GM19324 (cell line): ENCODE measurements around the gene PARP11.

Source experiments
- ATAC-seq: cut with Tn5 transposase; IDR thresholded peaks from one replicate; pipeline ENCODE4 v1.9.1; 2021; ENCODE audit warnings: mild to moderate bottlenecking, moderate library complexity; ENCODE audit not compliant: unreplicated experiment, low FRiP score

PARP11 gene, protein sequence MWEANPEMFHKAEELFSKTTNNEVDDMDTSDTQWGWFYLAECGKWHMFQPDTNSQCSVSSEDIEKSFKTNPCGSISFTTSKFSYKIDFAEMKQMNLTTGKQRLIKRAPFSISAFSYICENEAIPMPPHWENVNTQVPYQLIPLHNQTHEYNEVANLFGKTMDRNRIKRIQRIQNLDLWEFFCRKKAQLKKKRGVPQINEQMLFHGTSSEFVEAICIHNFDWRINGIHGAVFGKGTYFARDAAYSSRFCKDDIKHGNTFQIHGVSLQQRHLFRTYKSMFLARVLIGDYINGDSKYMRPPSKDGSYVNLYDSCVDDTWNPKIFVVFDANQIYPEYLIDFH

DNA sequence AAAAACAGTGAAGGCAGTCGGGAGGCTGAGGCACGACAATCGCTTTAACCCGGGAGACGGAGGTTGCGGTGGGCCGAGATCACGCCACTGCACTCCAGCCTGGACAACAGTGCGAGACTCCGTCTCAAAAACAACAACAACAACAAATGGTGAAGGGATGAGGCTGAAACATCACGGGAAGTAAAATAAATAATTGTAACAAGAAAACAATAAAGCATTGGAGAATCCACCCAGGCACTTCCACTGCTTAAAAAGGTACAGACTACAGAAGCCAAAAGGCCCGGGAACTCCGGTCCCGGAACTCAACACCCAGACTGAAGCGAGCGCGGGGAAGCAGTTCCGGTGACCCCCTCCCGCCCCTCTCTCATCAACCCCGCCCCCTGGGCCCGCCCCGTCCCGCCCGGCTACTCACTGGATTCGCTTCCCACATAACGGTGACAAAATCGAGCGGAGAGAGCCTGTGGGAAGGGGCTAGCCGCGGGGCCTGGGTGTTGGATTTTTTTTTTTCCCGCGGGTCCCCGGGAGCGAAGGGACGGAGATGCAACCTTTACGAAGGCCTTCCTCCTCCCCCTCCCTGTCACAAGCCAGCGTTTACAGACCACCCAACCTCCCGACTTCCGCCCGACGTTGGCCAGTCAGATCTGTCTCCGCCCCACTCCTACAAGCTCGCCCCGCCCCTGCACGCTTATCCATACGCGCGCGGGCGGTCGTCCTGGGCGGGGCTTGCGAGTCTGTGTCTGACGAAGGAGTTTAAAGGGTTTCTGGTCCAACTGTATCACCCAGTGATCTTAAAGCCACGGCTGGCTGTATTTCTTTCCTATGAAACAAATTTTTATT lies at the start of gene PARP11:
TSS of gene PARP11 (minus strand) at position 600 of the 837 bp plus-strand sequence. CDS start at position 430, 170 bp downstream.
- ATAC-seq, result peak; percentile 97

DNA sequence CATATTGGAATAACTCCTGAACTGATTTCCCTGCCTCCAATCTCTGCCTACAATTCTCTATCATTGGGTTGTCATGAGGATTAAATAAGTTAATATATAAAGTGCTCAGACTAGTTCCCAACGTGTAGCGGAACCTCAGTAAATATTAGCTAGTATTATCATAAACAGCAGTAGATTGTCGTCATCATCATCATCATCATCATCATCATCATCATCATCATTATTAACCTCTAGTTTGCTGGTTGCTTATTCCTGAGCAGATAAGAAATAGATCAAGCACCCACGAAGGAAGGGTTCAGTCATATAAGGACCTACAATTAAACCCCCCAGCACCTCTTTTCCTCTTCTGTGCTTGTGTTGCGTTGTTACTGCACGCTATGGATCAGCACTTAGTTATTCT lies 48.8 kb upstream of the PARP11 start:
- no peak for ATAC-seq

DNA sequence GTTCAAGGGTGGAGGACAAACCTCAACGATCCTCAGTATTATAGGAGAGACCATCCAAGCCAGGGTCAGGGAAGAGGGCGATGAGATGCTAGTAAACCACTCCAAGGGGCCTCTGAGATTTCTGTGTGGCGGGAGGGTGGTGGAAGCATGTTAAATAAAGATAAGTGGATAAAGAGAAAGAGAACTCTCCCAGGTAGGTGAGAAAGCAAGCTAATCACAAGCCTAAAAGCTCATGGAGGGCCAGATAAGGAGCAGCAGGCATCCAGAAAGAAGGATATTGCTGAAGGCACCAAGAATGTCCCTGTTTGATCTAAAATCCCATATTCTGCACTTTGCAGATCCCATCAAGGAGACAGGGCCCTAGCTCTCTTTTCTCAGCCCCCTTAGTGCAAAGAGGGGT lies 48.3 kb upstream of the PARP11 start:
- ATAC-seq, result no peak

DNA sequence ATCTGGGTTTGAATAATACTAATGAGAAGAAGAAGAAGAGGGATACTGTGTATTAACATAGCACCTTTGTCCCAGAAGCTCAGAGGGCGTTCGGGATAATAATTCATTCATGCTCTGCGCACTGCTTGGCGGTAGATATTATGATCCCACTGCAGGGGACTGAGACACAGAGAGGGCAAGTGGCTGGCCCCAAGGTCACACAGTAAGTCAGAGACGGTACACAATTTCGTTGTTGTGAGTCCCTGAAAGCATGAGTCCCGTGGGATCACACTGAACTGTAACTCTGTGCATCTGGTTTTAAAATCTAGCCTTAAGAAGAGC lies 47.9 kb upstream of the PARP11 start:
- ATAC-seq, result no peak

DNA sequence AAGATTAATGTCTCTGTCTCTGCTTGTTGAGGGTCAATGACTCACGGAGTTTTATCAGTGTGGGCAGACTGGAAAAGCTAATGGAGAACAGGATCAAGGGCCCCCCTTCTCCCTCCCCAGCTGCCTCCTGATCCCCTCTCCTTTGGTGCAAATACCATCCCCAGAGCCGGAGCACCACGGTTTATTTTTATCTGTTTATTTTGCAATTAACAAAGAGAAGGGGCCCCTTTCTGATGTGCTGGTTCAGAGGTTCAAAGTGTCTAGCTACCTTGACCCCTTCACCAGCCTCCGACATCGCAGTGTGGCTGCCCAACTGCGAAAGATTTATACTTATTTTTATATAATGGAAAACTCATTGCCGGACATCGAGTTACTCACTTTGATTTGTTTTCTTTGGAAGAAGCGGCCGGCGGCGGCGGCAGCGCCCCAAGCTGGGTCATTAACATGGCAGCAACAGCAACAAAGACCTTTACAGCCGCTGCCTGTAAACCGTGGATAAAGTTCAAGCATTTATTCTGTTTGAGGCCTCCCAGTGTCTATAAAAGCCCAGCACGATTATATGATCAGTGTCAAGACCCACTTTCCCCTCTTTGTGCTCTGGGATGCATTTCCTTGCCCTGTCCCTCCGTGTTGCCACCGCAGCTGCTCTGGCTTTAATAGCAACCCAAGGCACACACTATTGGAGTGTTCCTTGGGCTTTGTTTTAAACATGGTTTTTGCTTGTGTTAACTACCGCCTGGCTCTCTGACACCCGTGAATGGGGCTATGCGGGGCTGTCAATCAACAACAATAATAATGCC lies 47.4 kb upstream of the PARP11 start:
- ATAC-seq, result no peak

DNA sequence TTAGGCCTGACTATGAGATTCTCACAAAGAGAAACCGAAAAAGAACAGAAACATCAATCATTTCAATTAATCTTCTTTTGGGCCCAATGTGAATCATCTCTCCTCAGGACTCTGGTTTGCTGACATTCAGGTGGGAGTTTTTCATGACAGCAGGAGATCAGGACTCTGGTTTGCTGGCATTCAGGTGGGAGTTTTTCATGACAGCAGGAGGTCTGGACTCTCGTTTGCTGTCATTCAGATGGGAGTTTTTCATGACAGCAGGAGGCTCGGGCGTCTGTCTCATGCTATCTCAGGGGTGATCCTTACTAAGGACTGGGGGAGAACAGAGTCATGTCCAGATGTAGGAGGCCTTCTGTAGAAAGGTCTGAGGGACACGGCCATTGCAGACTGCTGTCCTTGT lies 40.1 kb upstream of the PARP11 start:
- ATAC-seq, result no peak

DNA sequence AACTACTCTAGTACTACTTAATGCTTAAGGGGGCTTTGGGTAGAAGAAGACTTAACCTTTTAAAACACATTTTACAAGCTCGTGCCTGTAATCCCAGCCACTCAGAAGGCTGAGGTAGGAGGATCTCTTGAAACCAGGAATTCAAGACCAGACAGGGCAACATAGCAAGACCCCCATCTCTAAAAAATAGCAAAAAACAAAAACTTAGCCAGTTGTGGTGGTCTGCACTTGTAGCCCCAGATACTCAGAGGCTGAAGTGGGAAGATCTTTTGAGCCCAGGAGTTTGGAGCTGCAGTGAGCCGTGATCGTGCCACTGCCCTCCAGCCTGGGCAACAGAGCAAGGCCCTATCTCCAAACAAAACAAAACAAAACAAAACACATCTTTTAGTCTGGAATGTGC lies 39.7 kb upstream of the PARP11 start:
- ATAC-seq, result no peak

DNA sequence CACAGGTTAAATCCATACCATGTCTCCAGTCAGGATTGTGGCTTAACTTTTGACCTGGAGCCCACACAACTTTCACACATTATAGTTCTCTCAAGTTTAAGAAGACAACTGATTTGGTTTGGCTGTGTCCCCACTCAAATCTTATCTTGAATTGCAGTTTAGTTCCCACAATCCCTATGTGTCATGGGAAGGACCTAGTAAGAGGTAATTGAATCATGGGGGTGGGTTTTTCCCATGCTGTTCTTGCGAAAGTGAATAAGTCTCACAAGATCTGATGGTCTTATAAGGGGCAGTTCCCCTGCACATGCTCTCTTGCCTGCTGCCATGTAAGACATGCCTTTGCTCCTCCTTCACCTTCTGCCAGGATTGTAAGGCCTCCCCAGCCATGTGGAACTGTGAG lies 38.2 kb upstream of the PARP11 start:
- ATAC-seq, result no peak

DNA sequence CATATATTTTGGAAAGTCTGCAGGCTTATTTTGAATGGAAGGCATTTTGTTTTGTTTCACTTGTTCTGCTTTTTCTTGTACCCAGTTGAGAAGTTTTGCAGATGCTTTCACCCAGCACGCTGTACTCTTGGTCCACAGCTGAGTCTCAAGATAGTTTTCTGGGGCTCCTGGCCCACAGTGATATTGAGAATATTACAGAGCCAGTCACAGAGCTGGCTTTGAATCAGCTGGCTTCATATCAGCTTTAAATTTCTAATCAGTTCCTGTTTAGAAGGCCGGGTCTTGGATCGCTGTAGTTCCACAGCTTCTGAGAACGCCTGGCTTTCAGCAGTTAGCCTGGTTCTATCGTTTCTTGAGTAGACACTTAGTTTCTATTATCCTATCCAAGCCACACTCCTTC lies 32.5 kb upstream of the PARP11 start:
- ATAC-seq, result no peak

DNA sequence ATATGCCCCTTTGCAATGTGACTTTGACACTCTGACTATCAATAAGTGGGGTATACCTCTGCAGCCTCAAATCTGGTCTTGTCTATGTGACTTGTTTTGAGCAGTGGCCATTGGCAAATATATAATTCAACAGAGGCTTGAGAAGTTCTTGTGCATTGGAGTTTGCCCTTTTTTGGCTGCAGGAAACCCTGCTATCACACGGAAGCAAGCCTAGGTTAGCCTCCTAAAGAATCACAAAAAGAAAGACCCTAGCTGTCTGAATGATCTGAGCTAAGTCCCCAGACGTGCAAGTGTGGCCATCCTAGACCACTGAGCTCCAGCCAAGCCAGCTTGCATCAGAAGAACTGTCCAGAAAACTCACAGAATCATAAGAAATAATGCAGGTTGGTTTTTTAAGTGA lies 31.8 kb upstream of the PARP11 start:
- no peak for ATAC-seq

DNA sequence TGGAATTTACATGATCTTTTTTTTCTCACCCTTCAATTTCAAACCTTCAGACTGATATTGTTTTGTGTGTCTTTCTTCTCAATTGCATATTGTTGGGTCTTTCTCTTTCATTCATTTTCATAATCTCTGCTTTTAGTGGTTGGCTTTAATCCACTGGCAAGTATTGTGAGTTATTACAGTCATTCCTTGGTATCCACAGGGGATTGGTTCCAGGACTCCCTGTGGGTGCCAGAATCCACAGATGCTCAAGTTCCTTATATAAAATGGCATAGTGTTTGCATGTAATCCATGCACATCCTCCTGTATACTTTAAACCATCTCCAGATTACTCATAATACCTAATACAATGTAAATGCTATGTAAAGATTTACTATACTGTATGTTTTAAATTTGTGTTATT lies 29.7 kb upstream of the PARP11 start:
- ATAC-seq, result no peak

DNA sequence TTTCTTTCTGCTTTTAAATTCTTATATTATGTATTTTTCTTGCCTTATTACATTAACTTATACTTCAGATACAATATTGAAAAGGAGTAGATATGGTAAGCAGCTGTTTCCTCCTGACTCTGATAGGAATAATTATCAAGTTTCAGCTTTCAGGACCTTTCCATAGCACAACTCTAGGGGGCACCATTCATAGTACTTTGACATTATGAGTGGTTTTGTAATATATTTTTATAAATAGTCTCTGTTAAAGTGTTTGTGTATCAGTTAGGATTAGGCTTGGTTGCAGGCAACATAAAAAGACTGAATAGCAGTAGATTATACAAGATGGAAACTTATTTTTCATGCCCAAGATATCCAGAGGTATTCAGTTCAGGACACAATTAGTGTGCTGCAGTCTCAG lies 27.9 kb upstream of the PARP11 start:
- ATAC-seq, result no peak

DNA sequence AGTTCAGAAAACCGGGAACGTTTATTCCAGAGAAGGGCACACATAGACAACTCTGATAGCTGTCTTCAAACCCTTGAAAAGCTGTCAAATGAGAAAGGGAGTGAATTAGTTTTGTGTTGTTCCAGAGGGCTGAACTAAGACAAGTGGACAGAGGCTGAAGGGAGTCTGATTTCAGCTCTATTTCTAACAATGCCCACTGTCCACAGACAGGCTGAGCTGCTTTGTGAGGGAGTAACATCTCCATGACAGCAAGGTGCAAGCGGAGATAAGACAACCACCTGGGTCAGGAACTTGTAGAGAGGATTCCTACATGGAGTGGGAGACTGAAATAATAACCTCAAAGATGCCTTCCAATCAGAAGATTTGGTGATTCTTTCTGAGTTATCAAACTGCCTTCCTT lies 25.6 kb upstream of the PARP11 start:
- no peak for ATAC-seq

DNA sequence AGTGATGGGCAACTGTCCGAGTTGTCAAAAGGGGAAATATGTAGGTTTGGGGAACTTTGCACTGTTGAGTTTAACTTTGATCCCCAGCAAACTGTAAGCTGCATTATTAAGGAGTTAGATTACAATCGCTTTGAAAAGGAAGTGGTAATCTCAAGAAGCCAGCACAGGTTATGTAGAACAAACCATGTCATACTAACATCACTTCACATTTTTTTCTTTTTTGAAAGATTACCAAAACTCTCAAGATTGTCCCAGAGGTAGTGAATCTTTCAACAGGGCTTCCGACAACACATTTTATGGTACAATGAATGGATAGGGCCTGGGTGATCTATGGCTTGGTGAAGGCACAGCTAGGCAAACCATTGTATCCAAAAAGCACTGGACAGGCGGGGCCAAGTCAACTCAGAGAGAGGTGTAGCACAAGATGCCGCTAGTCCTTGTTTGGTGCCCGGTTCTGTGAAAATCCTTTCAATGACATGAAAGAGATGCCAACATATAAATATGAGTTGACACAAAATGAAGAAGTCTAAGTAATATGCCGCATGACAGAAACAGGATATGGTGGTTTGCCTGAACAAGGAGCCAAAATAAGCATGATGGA lies 24.3 kb upstream of the PARP11 start:
- no peak for ATAC-seq

DNA sequence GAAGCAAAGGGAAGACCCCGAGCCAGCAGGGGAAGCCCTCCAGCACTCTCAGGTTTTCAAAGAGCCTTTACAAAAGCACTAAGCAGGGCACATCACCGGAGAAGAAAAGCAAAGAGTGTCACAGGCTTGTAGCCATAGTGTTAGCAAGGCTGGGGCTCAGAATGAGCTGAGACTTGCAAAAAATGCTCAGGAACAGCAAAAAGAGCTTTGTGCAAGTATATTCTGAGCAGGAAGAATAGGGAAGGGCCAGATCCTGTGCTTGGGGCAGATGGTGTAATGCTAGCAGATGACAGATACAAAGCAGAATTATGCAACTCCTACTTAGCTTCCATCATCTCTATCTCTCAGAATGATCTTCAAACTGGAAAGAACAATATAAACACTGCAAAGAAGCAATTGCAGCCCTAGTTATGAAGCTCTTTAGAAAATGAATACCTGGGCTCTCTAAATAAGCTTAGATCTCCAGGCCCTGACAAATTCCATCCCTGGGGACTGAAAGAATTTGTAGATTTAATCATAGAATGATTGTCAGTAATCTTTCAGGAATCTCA lies 23.7 kb upstream of the PARP11 start:
- ATAC-seq, result no peak

DNA sequence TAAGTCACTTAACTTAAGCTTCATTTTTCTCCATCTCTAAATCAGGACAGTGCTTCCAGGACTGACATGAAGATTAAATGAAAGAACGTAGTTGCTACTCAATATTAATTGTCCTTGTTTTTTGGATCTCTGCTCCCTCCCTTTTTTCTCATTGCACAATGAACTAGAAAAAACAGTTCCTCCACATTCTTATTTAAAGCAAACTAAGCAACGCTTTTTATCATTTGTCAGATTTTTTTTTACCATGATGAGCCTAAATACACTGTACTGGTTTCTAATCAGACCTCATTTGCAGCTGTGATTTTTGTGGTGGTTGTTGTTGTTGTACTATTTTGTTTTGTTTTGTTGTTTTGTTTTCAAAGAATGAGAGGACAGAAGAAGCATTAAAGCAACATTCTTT lies 23.2 kb upstream of the PARP11 start:
- no peak for ATAC-seq

DNA sequence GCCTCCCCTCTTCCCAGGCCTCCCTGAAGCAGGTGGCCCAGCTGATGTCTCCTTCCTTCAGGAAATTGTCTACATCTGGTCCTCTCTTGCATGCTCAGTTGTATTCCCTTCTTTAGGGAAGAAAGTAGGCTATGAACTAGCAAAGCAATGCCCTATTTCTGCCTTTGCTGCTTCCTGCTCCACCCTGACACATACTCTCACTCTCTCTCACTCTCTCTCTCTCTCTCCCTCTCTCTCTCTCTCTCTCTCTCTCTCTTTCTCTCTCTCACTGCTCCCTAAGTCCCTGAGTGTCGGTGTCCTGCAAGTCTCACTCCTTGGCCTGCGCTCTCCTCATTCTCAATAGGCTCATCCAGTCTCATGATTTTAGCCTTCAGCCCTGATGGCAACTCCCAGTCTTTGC lies 19.4 kb upstream of the PARP11 start:
- no peak for ATAC-seq

DNA sequence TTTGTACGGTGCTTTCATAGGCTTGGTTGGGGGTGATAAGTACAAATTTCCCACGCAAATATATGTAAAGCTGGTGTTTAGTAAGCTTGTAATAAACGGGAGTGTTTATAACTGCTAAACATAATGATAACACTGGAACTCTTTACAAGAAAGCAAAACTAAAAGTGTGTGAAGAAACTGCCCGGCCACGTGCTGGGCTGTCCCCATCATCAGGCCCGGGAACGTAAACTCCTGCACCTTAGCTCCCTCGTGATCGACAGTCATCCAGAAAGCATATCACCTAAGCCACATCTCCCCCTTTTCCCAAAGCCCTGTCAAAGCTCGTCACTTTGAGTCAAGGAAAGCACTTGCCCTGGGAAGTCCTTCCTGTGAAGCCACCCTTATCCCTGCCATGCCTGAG lies 18.0 kb upstream of the PARP11 start:
- ATAC-seq, result no peak

DNA sequence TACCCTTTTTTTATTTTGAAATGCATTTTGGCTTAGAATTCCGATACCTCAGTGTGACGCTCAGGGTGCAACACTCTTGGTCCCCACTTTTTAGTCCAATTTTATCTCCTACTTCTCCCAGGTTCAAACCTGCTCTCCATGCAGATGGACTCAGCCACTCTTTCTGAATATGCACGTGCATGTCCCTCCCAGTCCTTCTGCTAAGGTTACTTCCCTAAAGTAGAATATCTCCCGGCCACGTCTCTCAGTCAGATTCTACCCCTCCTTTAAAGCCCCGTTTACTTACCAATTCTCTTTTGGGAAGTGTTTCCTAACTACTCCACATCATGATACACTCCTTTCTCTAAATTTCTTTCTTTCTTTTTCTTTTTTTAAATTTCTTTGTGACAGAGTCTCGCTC lies 15.5 kb upstream of the PARP11 start:
- no peak for ATAC-seq

DNA sequence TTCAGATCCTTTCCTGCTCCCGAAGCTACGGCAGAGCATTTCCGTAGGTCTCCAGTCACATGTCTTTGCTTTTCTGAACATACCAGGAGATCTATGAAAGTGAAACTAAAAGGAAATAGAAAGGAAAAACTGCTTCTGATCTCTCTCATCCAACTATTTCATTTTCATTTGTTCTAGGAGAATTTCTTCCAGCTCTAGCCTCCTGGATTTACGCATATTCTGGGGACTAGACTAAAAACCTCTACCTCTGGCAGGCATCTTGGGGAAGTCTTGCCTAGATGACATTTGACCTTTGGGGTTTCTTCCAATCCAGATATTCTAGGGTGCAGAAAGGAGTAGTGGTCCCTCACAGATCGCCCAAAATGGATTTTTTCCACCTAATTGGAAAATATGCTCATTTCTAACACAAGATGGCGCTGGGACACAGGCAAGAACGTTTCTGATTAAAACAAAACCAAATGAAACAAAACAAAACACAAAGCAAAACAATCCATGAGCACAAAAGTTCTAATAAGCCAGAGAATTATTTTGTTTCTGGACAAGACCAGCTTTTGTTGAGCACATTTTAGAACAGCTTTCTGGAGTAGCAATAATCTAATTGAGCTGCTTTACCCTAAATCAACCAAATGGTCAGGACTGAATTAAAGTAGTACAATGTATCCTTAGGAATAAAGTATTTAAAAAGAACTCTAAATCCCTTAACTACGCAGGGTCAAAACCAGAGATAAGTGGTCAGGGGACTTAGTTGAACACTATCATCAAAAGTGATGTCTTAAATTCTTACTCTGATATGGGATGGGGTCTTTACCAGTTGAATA lies 12.3 kb upstream of the PARP11 start:
- no peak for ATAC-seq
